HG02588 (cell line): ENCODE data around the gene PKHD1.
"Not testable (repeated sequence)": the region's sequence is repeated elsewhere in the genome, so short reads cannot be mapped to it uniquely, and the experiment has no call there.

Source experiments
- ATAC-seq: cut with Tn5 transposase; IDR thresholded peaks from one replicate; pipeline ENCODE4 v1.9.1; 2021; ENCODE audit warnings: mild to moderate bottlenecking, moderate library complexity; ENCODE audit not compliant: unreplicated experiment

The PKHD1 gene

DNA sequence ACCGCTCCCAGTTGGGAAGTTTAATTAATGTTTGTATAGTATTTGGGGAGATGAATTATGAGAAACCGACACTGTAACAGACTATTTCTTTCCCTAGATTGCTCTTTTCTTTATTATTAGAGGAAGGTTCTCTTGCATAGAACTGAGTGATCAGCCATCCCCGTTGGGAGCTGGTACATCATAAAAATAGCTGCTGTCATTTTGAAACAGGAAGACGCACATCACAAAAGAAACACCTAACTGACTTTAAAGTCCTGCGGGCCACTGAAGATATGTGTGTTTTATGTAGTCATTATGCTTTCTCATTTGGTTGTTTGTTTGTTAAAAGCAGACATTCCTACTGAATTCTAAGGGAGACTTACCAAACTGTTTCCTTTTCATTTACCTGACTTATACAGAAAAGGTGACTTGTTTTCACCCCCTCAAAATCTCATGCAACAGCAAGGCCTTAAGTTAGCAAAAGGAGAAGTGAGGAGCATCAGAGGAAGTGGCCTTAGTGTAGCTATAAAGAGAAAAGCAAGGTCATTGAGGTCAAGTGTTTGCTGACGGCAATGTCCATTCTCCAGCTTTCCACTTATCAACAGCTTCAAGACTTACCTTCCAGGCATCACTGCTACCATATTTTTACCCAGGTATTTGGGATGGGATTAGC is 91.0 kb downstream of the PKHD1 start:
- peak; percentile 95 for ATAC-seq

- ATAC-seq = no peak
These were observed 92.1 kb downstream of the PKHD1 start for GRCh38 chr6:51995214-51995755.

GRCh38 chr6:51992876-51993275 is 94.5 kb downstream of the PKHD1 start:
- ATAC-seq = no peak

DNA sequence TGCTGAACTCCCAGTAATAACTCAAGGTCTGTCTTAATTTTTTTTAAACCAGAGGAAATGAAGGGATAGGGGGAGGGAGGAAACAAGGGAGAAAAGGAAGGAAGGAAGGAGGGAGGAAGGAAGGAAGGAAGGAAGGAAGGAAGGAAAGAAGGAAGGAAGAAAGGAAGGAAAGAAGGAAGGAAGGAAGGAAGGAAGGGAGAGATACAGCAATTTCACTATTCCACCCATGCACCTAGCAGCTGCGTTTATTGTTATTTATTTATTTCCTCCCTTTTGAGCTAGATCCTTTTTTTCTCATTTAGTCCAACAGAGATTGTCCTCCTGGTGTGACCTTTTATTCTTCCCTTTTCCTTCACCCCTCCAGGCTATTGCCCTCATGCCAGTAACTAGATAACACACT is 97.6 kb downstream of the PKHD1 start:
- ATAC-seq = no peak

GRCh38 chr6:51986864-51987263 is 100.5 kb downstream of the PKHD1 start:
- ATAC-seq = no peak

DNA sequence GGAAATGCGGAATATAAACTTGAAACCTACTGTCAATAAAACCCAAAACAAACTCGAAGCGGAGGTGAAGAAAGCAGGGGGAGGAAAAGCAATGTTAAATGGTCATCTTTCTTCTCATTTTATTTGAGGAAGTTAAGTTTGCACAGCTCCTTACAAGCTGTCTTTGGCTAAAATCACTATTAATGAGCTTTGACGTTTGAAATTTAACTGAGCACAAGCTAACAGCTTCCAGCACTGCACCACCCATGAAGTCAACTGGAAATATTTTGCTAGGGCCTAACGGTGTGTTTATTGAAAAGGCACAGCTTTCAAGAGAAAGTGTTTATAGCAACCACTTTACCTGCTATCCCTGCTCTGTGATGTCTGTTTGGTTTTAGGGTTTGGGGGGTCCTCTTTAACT is 103.8 kb downstream of the PKHD1 start:
- ATAC-seq = no peak

- not testable (repeated sequence) for ATAC-seq
These were observed 104.7 kb downstream of the PKHD1 start for GRCh38 chr6:51982695-51983094.

- ATAC-seq = no peak
These were observed 111.0 kb downstream of the PKHD1 start for GRCh38 chr6:51976374-51976773.

GRCh38 chr6:51972659-51973058 is 114.8 kb downstream of the PKHD1 start:
- no peak for ATAC-seq

DNA sequence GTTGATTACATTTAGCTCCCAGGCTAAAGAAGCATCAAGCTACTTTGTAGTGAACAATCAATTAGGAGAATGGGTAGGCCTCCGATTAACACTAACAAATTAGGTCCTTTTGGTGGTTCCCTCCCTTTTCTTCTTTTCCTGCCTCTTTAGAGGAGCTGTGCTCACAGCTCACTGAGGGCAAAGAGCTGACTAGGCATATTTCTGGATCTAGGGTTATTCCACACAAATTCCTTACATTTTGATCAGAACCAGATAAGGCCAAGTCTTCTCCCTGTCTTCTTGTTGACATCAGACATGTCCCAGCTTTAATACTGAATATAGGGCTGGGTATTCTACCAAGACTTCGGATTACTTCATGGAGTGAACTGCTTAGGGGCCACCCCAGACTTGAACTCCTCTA is 119.1 kb downstream of the PKHD1 start:
- ATAC-seq = no peak

DNA sequence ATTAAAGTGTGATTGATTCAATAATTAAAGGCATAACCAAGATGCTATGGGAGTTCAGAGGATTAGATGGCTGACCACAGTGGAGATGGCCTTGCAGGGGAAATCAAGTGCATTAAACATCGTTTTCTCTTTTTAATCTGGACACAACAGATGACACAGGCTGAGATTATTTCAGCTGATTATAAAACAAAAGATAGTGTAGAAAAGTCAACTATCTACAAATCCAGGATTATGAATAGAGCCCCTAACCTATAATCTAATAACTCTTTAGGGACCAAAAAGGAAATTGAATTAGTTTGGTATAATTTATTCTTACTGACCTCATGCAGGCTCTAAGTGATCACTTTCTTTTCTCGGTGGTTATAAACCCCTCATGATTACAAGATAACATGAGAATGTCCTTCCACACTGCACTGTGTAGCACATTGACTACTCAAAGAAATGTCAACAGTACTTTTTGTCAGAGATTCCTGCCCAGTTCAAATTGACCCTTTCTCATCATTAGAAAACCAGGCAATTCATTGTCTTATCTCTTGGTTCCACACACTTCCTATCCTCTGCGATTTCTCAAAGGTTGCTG is 122.1 kb downstream of the PKHD1 start:
- no peak for ATAC-seq

- no peak for ATAC-seq
These were observed 123.4 kb downstream of the PKHD1 start for GRCh38 chr6:51963980-51964379.

- ATAC-seq = no peak
These were observed 125.1 kb downstream of the PKHD1 start for GRCh38 chr6:51962354-51962753.

DNA sequence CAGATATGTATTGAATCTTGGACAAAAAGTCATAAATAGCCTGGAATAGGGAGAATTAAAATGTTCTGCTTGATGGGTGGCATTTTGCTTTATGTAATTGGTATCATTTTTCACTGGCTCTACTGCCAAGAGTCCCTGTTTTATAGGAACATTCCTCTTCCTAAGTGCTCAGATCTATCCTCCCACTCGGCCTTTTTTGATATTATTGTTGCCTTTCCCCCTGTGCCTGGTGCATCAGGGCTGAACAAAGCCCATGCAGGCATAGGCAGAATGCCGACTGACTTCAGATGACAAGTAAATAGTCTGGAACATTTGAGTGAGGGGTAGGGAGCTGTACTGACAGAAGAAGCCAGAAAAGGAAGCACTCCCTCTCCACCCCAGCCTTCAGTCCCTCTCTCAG is 127.0 kb downstream of the PKHD1 start:
- no peak for ATAC-seq

DNA sequence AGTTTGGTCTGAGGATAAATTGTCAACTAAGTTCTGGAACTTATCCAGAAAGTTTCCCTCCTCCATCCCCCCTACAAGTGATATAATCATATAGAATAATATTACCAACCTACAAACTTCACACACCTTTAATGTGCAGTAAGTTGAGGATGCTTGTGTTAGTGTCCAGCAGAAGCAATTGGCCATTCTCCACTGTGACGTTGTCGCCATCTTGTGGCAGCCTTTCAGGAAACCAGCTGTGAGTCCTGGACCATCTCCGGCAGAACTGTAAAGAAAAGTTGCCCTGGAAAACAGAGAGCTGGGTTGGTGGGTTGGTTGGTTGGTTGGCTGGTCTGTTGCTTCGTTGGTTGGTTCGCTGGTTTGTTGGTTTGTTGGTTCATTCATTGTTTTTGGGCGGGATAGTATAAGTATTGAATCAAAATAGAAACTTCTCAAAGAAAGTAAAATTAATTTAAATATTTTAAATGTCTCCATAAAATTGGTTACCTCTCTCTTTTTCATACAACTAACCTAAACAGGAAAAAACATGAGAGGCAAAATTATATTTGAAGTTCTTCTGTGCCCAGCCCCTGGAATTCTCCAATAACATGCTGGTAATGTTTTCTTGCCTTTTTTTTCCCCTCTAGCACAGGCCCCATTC is 127.5 kb downstream of the PKHD1 start:
- ATAC-seq = peak; percentile 70

GRCh38 chr6:51954681-51955080 is 132.7 kb downstream of the PKHD1 start:
- no peak for ATAC-seq

DNA sequence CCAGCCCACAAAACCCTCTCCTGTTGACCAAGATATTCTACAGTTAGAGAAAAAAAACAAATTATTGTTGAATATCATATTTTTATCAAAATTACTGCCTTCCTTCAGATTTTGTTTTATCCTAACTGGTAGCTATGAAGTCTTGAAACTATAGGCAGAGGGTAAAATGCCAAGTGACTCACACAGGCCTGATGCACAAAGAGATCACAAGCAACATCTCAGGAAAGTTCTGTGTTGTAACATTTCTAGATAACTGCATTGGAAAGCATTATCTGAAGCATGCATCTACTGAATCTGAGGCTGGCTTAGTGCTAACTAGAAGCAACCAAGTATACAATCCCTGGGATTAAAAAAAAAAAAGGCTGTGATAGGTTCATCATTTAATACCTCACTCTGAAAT is 134.2 kb downstream of the PKHD1 start:
- ATAC-seq = no peak

GRCh38 chr6:51951924-51952323 is 135.5 kb downstream of the PKHD1 start:
- no peak for ATAC-seq

DNA sequence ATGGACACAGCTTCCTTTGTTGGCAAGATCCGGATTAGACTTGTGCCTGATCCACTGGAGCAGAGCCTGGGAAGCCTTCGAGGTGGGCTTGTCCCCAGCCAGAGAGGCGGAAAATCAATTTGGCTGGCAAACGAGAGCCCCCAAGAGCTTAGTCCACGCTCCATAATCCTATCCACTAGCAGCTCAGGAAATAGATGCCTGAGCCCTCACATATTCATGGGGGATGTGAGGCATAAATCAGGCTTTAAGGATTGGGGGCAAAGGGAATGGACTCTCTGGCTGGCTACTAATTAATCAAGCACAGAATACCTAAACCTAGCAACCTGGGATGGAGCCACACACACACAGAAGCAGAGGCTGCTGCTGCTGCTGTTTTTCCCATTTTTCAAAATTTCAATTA is 137.9 kb downstream of the PKHD1 start:
- no peak for ATAC-seq

DNA sequence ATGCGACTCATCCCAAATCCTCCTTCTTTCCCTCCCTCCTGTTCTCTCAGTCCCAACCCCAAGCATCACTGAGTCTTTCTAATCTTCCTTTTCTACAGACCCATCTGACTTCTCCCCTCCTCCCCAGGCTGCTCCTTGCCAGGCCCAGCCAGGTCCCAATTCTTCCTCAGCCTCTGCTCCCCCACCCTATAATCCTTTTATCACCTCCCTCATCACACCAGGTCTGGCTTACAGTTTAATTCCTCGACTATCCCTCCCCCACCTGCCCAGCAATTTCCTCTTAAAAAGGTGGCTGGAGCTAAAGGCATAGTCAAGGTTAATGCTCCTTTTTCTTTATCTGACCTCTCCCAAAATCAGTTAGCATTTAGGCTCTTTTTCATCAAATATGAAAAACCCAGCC is 147.7 kb downstream of the PKHD1 start:
- ATAC-seq = not testable (repeated sequence)

- ATAC-seq = no peak
These were observed 150.7 kb downstream of the PKHD1 start for GRCh38 chr6:51936531-51937290.
